ENCODE data around the gene BPIFB1.

The BPIFB1 gene

GRCh38 chr20:33334111-33334510 lies 51.1 kb downstream of the BPIFB1 start:
- Histone ChIP-seq H3K27me3 (ENCODE audit: control insufficient read depth, insufficient read depth, low read length) (peaks cover 55% of the 10 kb centered on the region), H3K4me1 (ENCODE audit: control insufficient read depth, insufficient read depth, low read length) (no peaks in the 10 kb centered on the region), H3K9me3 (replicated peaks; ENCODE audit: low read length) (no peaks in the 10 kb centered on the region), H3K36me3 (ENCODE audit: insufficient read depth, low read length) (no peaks in the 10 kb centered on the region), H3K4me3 (ENCODE audit: low read length) (no peak overlapping the region), H3K9ac (ENCODE audit: low read depth, low read length) (no peak overlapping the region), H3K4me2 (ENCODE audit: low read length) (no peak overlapping the region)

DNA sequence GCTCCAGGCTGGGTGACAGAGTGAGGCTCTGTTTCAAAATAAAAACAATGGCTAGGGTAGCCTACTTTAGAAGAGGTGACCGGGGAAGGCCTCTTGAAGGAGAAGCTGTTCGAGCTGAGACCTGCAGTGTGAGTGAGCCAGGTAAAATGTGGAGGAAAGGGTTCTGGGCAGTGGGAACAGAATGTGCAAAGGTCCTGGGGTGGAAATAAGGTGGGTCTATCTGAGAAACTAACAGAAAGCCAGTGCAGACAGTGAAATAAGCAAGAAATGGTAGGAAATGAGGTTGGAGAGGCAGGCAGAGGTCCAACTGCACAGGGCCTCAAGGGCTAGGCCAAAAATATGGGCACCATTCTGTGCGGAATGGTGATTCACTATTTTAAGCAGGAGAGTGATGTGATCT lies 53.4 kb downstream of the BPIFB1 start:
- Histone ChIP-seq H3K27me3 (ENCODE audit: control insufficient read depth, insufficient read depth, low read length) (peaks cover 48% of the 10 kb centered on the region), H3K4me3 (ENCODE audit: low read length) (no peak overlapping the region), H3K9me3 (replicated peaks; ENCODE audit: low read length) (no peaks in the 10 kb centered on the region), H3K9ac (ENCODE audit: low read depth, low read length) (no peak overlapping the region), H3K36me3 (ENCODE audit: insufficient read depth, low read length) (no peaks in the 10 kb centered on the region), H3K4me2 (ENCODE audit: low read length) (no peak overlapping the region), H3K4me1 (ENCODE audit: control insufficient read depth, insufficient read depth, low read length) (no peaks in the 10 kb centered on the region)

DNA sequence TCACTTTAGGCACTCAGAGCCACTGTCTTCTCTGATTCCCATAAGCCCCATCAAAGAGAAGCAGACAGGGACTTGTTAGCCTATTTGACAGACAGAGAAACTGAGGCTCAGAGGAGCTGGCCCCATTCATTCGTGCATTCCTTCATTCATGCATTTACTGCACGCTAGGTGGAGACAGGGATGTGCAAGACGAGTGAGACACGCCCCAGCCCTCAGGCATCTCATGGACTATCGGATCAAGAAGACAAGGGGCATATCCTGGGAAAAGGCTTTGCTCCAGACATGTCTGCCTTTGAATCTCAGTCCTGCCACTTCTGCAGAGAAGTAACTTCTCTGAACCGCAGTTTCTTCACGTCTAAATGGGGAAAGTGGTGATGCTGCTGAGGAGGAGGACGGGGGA lies 54.1 kb downstream of the BPIFB1 start:
- no peaks in the 10 kb centered on the region for H3K4me1 ChIP-seq (ENCODE audit: control insufficient read depth, insufficient read depth, low read length)
- H3K4me3 ChIP-seq (ENCODE audit: low read length) = no peak overlapping the region
- H3K4me2 ChIP-seq (ENCODE audit: low read length) = no peak overlapping the region
- no peak overlapping the region for H3K9ac ChIP-seq (ENCODE audit: low read depth, low read length)
- peaks cover 44% of the 10 kb centered on the region for H3K27me3 ChIP-seq (ENCODE audit: control insufficient read depth, insufficient read depth, low read length)
- no peaks in the 10 kb centered on the region for H3K9me3 ChIP-seq (replicated peaks; ENCODE audit: low read length)
- H3K36me3 ChIP-seq (ENCODE audit: insufficient read depth, low read length) = no peaks in the 10 kb centered on the region

DNA sequence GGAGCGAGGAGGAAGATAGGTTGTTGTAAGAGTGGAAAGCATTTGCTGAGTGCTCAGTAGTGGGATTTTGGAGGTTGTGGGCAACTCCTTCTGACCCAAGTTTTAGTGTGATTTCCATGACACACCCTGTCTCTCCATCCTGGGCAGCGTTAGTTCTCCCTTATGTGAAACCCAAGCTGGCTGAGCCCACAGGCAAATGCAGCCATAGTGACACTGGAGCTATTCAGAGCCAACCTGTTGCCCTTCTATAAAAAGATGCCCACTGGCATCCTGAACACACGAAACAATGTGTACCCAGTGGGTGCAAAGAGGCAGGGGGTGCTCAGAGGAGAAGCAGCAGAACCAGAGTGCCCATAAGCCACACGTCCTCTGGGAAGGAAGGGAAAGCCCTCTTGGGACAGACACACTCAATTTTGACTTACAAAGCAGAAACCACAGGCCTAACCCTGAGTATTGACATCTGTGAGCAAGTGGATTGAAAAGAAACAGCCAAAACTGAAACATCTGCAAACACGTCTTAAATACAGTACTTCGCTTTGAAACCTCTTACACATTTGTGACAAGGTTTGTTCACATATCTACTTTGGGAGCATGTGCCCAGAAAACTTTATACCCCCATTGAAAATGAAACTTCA lies 54.6 kb downstream of the BPIFB1 start:
- H3K4me2 ChIP-seq (ENCODE audit: low read length) = no peak overlapping the region
- H3K4me3 ChIP-seq (ENCODE audit: low read length) = no peak overlapping the region
- no peaks in the 10 kb centered on the region for H3K9me3 ChIP-seq (replicated peaks; ENCODE audit: low read length)
- peaks cover 41% of the 10 kb centered on the region for H3K27me3 ChIP-seq (ENCODE audit: control insufficient read depth, insufficient read depth, low read length)
- H3K36me3 ChIP-seq (ENCODE audit: insufficient read depth, low read length) = no peaks in the 10 kb centered on the region
- H3K9ac ChIP-seq (ENCODE audit: low read depth, low read length) = no peak overlapping the region
- no peaks in the 10 kb centered on the region for H3K4me1 ChIP-seq (ENCODE audit: control insufficient read depth, insufficient read depth, low read length)

GRCh38 chr20:33338467-33339258 lies 55.6 kb downstream of the BPIFB1 start:
- Histone ChIP-seq H3K9ac (ENCODE audit: low read depth, low read length) (no peak overlapping the region), H3K9me3 (replicated peaks; ENCODE audit: low read length) (no peaks in the 10 kb centered on the region), H3K36me3 (ENCODE audit: insufficient read depth, low read length) (no peaks in the 10 kb centered on the region), H3K4me2 (ENCODE audit: low read length) (no peak overlapping the region), H3K4me1 (ENCODE audit: control insufficient read depth, insufficient read depth, low read length) (no peaks in the 10 kb centered on the region), H3K27me3 (ENCODE audit: control insufficient read depth, insufficient read depth, low read length) (peaks cover 38% of the 10 kb centered on the region), H3K4me3 (ENCODE audit: low read length) (no peak overlapping the region)

GRCh38 chr20:33339515-33340058 lies 56.6 kb downstream of the BPIFB1 start:
- Histone ChIP-seq H3K4me2 (ENCODE audit: low read length) (no peak overlapping the region), H3K36me3 (ENCODE audit: insufficient read depth, low read length) (no peaks in the 10 kb centered on the region), H3K4me1 (ENCODE audit: control insufficient read depth, insufficient read depth, low read length) (no peaks in the 10 kb centered on the region), H3K27me3 (ENCODE audit: control insufficient read depth, insufficient read depth, low read length) (peaks cover 29% of the 10 kb centered on the region), H3K9ac (ENCODE audit: low read depth, low read length) (no peak overlapping the region), H3K9me3 (replicated peaks; ENCODE audit: low read length) (no peaks in the 10 kb centered on the region), H3K4me3 (ENCODE audit: low read length) (no peak overlapping the region)

DNA sequence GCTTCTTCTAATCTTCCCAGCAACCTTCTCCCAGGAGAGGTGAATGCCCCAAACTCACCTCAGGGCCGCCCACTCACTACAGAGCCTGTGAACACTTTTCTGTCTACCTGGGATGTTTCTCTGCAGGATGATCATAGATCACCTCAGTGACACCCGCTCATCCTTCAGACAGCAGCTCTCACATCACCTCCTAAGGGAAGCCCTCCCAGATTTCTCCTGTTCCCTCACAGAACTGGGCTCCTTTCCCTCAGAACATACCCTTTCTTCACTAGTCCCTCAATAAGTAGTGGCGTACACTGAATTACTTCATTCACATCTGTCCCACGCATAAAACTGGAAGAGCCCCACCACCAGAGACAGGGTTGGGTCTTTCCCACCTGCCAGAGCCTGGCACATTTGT lies 60.5 kb downstream of the BPIFB1 start:
- Histone ChIP-seq H3K4me1 (ENCODE audit: control insufficient read depth, insufficient read depth, low read length) (no peaks in the 10 kb centered on the region), H3K9ac (ENCODE audit: low read depth, low read length) (no peak overlapping the region), H3K4me3 (ENCODE audit: low read length) (no peak overlapping the region), H3K4me2 (ENCODE audit: low read length) (no peak overlapping the region), H3K27me3 (ENCODE audit: control insufficient read depth, insufficient read depth, low read length) (peaks cover 14% of the 10 kb centered on the region), H3K9me3 (replicated peaks; ENCODE audit: low read length) (no peaks in the 10 kb centered on the region), H3K36me3 (ENCODE audit: insufficient read depth, low read length) (no peaks in the 10 kb centered on the region)

DNA sequence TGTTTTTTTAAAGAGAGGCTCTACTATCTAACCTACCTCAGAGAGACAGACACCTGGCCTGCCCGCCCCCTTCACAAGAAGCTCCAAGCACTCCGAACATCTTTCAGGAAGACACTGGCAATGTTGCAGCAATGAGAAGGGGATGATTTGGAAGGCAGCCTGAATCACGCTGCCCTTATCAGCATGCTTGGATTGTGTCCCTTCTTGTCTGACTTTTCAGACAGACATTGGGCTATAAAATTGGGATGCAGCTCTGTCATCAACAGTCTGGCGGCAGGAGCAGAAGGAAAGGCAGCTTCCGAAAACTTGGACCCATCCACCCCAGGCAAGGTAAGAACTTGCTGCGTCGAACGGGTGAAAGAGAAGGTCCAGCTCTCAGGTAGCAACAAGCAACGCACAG lies 62.3 kb downstream of the BPIFB1 start:
- H3K4me3 ChIP-seq (ENCODE audit: low read length) = no peak overlapping the region
- no peaks in the 10 kb centered on the region for H3K36me3 ChIP-seq (ENCODE audit: insufficient read depth, low read length)
- no peak overlapping the region for H3K4me2 ChIP-seq (ENCODE audit: low read length)
- H3K9me3 ChIP-seq (replicated peaks; ENCODE audit: low read length) = no peaks in the 10 kb centered on the region
- H3K9ac ChIP-seq (ENCODE audit: low read depth, low read length) = no peak overlapping the region
- no peaks in the 10 kb centered on the region for H3K4me1 ChIP-seq (ENCODE audit: control insufficient read depth, insufficient read depth, low read length)
- peaks cover 11% of the 10 kb centered on the region for H3K27me3 ChIP-seq (ENCODE audit: control insufficient read depth, insufficient read depth, low read length)

GRCh38 chr20:33348136-33348937 lies 65.3 kb downstream of the BPIFB1 start:
- Histone ChIP-seq H3K4me1 (ENCODE audit: control insufficient read depth, insufficient read depth, low read length) (no peaks in the 10 kb centered on the region), H3K4me3 (ENCODE audit: low read length) (no peak overlapping the region), H3K27me3 (ENCODE audit: control insufficient read depth, insufficient read depth, low read length) (no peaks in the 10 kb centered on the region)

DNA sequence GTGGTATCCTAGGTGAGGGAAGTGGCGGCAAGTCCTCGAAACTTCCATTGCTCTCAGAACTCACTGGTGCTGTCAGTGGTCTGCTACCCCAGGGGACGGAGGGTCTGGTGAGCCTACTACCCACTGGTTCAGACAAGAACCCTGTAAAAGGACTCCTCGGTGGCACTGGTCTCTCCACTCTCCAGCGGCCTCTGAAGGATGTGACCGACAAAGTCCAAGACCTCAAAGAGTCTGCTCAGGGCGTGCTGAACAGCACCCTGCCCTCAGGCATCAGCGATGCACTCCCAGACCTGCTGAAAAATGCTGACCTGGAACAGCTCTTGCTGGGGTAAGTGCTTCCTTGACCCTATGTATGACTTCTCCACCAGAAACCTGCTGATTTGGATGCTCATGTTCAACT lies 66.5 kb downstream of the BPIFB1 start:
- Histone ChIP-seq H3K9ac (ENCODE audit: low read depth, low read length) (no peak overlapping the region), H3K4me3 (ENCODE audit: low read length) (no peak overlapping the region), H3K4me2 (ENCODE audit: low read length) (no peak overlapping the region), H3K9me3 (replicated peaks; ENCODE audit: low read length) (no peaks in the 10 kb centered on the region), H3K4me1 (ENCODE audit: control insufficient read depth, insufficient read depth, low read length) (no peaks in the 10 kb centered on the region), H3K36me3 (ENCODE audit: insufficient read depth, low read length) (no peaks in the 10 kb centered on the region), H3K27me3 (ENCODE audit: control insufficient read depth, insufficient read depth, low read length) (no peaks in the 10 kb centered on the region)

More at GRCh38 chr20:33348136-33348937, 65.3 kb downstream of the BPIFB1 start:
- Histone ChIP-seq H3K9ac (ENCODE audit: low read depth, low read length) (no peak overlapping the region), H3K4me2 (ENCODE audit: low read length) (no peak overlapping the region), H3K9me3 (replicated peaks; ENCODE audit: low read length) (no peaks in the 10 kb centered on the region), H3K36me3 (ENCODE audit: insufficient read depth, low read length) (no peaks in the 10 kb centered on the region)

DNA sequence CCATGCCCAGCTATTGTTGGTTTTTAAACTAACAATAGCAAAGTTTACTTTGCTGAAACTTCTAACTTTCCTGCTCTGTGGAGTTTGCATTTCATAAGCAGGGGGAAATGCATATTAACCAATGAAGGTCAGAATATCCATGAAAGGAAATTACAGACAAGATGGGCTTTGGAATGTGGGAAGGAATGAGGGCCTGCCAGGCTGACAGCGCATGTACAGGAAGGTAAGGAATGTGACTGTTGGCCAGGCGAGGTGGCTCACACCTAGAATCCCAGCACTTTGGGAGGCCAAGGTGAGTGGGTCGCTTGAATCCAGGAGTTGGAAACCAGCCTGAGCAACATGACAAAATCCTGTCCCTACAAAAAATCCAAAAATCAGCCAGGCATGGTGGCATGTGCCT lies 68.7 kb downstream of the BPIFB1 start:
- no peak overlapping the region for H3K4me3 ChIP-seq (ENCODE audit: low read length)
- no peak overlapping the region for H3K4me2 ChIP-seq (ENCODE audit: low read length)
- no peak overlapping the region for H3K9ac ChIP-seq (ENCODE audit: low read depth, low read length)
- no peaks in the 10 kb centered on the region for H3K27me3 ChIP-seq (ENCODE audit: control insufficient read depth, insufficient read depth, low read length)
- H3K36me3 ChIP-seq (ENCODE audit: insufficient read depth, low read length) = no peaks in the 10 kb centered on the region
- H3K4me1 ChIP-seq (ENCODE audit: control insufficient read depth, insufficient read depth, low read length) = no peaks in the 10 kb centered on the region
- H3K9me3 ChIP-seq (replicated peaks; ENCODE audit: low read length) = no peaks in the 10 kb centered on the region
